ENCODE data around the gene MORF4L1.

The MORF4L1 gene

DNA sequence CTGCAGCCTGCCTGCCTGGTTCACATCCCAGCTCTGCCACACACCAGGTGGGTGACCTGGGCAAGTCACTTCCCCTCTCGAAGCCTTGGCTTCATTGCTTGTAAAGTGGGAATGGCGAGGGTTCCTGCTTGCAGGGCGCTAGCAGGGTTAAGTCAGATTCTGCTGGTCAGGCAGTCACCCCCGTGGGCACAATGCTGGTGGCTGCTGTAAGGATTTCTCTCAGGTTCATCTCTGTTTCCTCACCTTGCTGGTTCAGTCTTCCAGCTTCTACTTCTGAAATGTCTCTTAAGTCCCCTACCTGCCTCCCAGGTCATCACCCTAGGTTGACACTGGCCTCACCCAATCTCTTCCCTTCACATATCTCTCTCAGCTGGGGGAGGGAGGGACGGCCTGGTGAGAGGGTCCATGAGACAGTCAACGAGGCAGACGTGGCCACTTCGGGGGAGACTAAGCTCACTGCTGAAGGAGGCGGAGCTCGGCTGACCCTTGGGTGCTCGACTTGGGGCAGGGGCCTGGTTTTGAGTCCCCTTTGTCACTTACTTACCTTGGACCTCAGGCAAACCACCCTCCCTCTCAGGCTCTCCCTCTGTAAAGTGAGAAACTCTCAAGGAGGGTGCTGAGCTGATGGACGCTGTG is 60.6 kb downstream of the MORF4L1 start:
- peaks cover 69% of the 10 kb centered on the region for H3K36me3 ChIP-seq (ENCODE audit: control insufficient read depth, insufficient read depth, low read length)
- TF ChIP-seq, protein P1, sequence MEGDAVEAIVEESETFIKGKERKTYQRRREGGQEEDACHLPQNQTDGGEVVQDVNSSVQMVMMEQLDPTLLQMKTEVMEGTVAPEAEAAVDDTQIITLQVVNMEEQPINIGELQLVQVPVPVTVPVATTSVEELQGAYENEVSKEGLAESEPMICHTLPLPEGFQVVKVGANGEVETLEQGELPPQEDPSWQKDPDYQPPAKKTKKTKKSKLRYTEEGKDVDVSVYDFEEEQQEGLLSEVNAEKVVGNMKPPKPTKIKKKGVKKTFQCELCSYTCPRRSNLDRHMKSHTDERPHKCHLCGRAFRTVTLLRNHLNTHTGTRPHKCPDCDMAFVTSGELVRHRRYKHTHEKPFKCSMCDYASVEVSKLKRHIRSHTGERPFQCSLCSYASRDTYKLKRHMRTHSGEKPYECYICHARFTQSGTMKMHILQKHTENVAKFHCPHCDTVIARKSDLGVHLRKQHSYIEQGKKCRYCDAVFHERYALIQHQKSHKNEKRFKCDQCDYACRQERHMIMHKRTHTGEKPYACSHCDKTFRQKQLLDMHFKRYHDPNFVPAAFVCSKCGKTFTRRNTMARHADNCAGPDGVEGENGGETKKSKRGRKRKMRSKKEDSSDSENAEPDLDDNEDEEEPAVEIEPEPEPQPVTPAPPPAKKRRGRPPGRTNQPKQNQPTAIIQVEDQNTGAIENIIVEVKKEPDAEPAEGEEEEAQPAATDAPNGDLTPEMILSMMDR (IDR thresholded peaks at IDR 0.05; ENCODE audit: insufficient read depth, low read length, poor library complexity, severe bottlenecking) = no peak

DNA sequence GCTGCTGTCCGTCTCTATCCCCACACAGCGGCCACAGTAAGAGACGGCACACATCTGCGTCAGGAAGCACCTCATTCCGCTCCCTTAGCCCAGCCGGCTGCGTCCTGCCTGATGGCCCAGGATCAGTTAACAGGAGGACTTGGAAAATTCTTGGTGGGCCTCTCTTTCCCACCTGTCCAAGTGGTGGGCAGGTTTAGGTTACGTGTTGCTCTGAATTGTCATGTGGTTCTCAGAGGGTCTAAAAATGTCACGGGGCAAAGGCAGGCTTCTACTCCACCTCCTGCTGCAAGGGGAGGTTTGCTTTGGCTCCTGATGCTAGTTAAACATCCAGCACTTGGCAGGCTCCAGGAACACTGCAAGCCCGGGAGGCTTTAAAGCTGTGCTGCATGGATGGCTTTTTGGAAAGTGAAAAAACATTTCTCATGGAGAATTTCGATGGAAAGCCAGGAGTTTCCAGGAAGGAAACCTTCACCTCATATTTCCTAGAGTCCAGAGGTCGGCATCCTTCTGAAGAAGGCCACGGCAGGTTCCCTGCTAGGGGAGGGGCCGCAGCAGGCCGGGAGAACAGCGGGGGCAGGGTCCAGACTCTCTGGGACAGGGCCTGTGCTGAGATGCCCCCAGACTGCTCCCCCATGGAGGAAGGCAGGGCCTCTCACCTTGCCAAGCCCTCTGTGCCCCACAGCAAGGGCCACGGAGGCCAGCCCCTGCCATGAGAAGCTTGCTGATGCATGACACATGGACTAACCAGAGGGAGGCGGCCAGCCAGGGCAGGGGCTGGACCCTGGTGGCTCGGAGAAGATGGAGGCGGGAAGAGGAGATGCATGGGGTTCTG is 61.3 kb downstream of the MORF4L1 start:
- peaks cover 65% of the 10 kb centered on the region for H3K36me3 ChIP-seq (ENCODE audit: control insufficient read depth, insufficient read depth, low read length)
- no peak for DNase-seq (ENCODE audit: extremely low read depth, insufficient read length)
- TF ChIP-seq, protein P1 (IDR thresholded peaks at IDR 0.05; ENCODE audit: insufficient read depth, low read length, poor library complexity, severe bottlenecking) = no peak
- H3K27me3 ChIP-seq (replicated peaks; ENCODE audit: control insufficient read depth, insufficient read depth, low read length) = no peaks in the 10 kb centered on the region
- no peak overlapping the region for H3K4me3 ChIP-seq (replicated peaks; ENCODE audit: low read depth, low read length)

More for the DNA sequence above, 60.6 kb downstream of the MORF4L1 start:
- no peak for DNase-seq (ENCODE audit: extremely low read depth, insufficient read length)
- H3K4me3 ChIP-seq (replicated peaks; ENCODE audit: low read depth, low read length) = no peak overlapping the region
- no peaks in the 10 kb centered on the region for H3K27me3 ChIP-seq (replicated peaks; ENCODE audit: control insufficient read depth, insufficient read depth, low read length)

DNA sequence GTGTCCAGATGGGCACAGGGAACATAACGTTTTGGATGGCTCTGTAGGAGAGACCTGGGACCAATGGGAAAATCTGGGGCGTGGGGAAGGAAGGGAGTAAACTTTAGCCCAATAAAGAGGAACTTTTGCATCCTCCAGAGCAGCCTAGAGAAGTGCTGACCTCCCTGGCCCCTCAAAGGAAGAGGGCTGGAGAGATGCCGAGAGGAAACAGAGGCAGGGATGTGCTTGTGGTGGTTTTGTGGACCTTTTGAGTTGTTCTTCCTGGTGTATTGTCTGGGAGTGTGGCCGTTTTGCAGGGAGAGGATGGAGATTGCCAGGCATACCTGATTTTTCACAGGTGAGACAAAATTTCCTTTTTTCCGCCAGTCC is 61.9 kb downstream of the MORF4L1 start:
- DNase-seq (ENCODE audit: extremely low read depth, insufficient read length) = no peak
- Histone ChIP-seq H3K27me3 (replicated peaks; ENCODE audit: control insufficient read depth, insufficient read depth, low read length) (no peaks in the 10 kb centered on the region), H3K4me3 (replicated peaks; ENCODE audit: low read depth, low read length) (no peak overlapping the region), H3K36me3 (ENCODE audit: control insufficient read depth, insufficient read depth, low read length) (peaks cover 59% of the 10 kb centered on the region)
- TF ChIP-seq, protein P1 (IDR thresholded peaks at IDR 0.05; ENCODE audit: insufficient read depth, low read length, poor library complexity, severe bottlenecking) = no peak

DNA sequence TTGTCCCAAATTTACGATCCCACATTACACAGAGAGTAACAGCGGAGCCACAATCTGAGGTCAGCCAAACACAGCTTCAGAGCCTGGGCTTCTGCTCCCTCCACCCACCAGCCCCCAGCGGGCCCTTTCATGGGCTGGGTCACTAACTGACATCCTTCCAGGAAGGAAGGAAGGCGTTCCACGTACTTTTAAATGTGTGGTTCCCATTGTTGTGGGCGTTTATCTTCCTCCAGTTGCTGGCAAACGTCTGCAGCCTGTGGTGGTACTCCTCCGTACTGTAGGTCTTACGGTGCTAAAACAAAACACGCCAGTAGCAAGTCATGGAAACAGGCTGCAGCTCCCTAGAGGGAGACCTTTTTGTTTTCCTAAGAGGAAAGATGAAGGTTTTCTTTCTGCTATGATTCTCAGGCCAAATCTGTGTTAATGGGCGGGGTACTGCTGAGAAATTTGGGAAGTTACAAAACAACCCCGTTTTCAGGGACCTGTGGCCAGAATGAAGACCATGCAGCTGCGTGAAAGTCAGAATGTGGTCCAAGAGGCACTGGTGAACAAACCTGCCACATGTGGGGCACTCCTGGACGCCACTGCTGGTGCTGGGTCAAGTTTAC is 64.5 kb downstream of the MORF4L1 start:
- no peaks in the 10 kb centered on the region for H3K27me3 ChIP-seq (replicated peaks; ENCODE audit: control insufficient read depth, insufficient read depth, low read length)
- no peak for DNase-seq (ENCODE audit: extremely low read depth, insufficient read length)
- H3K4me3 ChIP-seq (replicated peaks; ENCODE audit: low read depth, low read length) = no peak overlapping the region
- TF ChIP-seq, protein P1 (IDR thresholded peaks at IDR 0.05; ENCODE audit: insufficient read depth, low read length, poor library complexity, severe bottlenecking) = no peak
- peaks cover 41% of the 10 kb centered on the region for H3K36me3 ChIP-seq (ENCODE audit: control insufficient read depth, insufficient read depth, low read length)

DNA sequence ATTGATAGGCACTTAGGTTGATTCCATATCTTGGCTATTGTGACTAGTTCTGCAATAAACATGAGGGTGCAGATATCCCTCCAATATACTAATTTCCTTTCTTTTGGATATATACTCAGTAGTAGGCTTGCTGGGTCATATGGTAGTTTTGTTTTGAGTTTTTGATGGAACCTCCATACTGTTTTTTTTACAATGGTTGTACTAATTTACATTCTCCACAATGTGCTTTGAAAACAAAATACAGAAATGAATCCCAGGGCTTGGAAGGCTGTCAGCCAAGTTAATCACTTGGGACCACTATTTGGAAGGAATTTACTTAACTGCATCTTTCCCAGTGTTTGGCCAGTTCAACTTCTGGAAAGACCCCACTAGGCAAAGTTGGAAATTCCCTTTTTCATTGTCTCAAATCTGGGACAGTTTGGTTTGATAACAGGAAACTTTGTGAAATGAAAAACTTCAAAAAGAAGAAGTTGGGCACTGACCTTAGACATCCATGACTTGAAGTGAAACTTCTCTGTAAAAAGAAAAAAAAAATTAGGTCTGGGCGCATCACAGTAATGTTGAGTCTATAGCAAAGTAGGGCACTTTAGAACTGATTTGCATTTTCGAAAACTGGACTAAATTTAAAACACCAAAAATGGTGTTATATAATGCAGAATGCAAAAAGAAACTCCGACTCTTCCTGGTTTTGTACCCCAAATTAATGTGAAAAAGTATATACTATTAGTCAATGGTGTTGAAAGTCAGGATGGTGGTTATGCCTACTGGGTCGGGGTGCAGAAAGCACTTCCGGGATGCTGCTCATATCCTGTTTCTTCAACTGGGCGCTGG is 66.2 kb downstream of the MORF4L1 start:
- Histone ChIP-seq H3K27me3 (replicated peaks; ENCODE audit: control insufficient read depth, insufficient read depth, low read length) (no peaks in the 10 kb centered on the region), H3K4me3 (replicated peaks; ENCODE audit: low read depth, low read length) (peak overlapping the region; percentile 55), H3K36me3 (ENCODE audit: control insufficient read depth, insufficient read depth, low read length) (peaks cover 25% of the 10 kb centered on the region)
- TF ChIP-seq, protein P1 (IDR thresholded peaks at IDR 0.05; ENCODE audit: insufficient read depth, low read length, poor library complexity, severe bottlenecking) = no peak
- DNase-seq (ENCODE audit: extremely low read depth, insufficient read length) = peak; percentile 75

Data from GM06990 (cell line).